Kidney epithelial cell (primary cell): ENCODE measurements around the gene USP5. TPM values are rescaled to one million over a fixed set of nuclear protein-coding genes. Genes with fewer than 3 reads are reported as not detected.

Experiments
- DNase-seq: peaks from one replicate; pipeline ENCODE4 v3.0.0-alpha.2; 2010; ENCODE audit warnings: low read depth
- H3K27me3 ChIP-seq: 2 replicates; pipeline ENCODE4 v1.6.0; 2011; ENCODE audit warnings: low read length; ENCODE audit not compliant: control insufficient read depth, insufficient read depth
- H3K36me3 ChIP-seq: 2 replicates; pipeline ENCODE4 v1.5.1; 2011; ENCODE audit warnings: low read length; ENCODE audit not compliant: control insufficient read depth, insufficient read depth
- H3K4me3 ChIP-seq: 2 replicates; pipeline ENCODE4 v1.5.1; 2011; ENCODE audit warnings: low read depth, mild to moderate bottlenecking, control low read depth, low read length
- CTCF ChIP-seq: IDR thresholded peaks from 2 replicates; pipeline ENCODE4 v1.5.1; 2011; ENCODE audit warnings: mild to moderate bottlenecking, moderate library complexity, low read length, control low read depth, inconsistent platforms; ENCODE audit not compliant: insufficient read depth, poor library complexity, severe bottlenecking
- total RNA-seq: library from RNA; depleted of rRNA; stranded (reverse); fragments of >200 nt; gene quantifications from 2 replicates; pipeline ENCODE4 v1.2.3, GENCODE V29; 2015

The USP5 gene
- total RNA-seq, 1 donor from 2014 or later, result 70.1 TPM

- TF ChIP-seq CTCF, result no peak
- no peak for DNase-seq
- Histone ChIP-seq H3K27me3 (no peaks in the 10 kb centered on the region), H3K36me3 (peaks cover 2% of the 10 kb centered on the region), H3K4me3 (no peak overlapping the region)
These were observed 15.1 kb upstream of the USP5 start for GRCh38 chr12:6836851-6837250.

GRCh38 chr12:6837370-6838060 is 14.4 kb upstream of the USP5 start:
- TF ChIP-seq CTCF, result no peak
- H3K36me3 ChIP-seq, result peaks cover 2% of the 10 kb centered on the region
- DNase-seq, result no peak
- H3K27me3 ChIP-seq, result no peaks in the 10 kb centered on the region
- H3K4me3 ChIP-seq, result no peak overlapping the region

DNA sequence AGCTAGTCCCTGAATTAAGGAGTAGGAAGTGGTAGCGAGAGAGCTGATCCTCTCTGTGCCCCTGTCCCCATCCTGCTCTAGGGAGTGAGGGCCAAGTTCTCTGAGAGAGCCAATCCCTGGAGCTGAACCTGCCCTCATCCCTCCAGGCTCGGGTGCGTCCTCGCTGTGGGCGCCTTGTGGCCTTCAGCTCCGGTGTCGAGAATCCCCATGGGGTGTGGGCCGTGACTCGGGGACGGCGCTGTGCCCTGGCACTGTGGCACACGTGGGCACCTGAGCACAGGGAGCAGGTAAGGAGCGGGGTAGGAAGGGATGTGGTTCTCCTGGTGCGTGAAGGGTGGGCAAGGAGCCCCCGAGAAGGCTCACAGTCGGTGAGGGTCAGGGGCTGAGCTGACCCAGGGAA is 13.1 kb upstream of the USP5 start:
- no peak for DNase-seq
- TF ChIP-seq CTCF, result no peak
- no peak overlapping the region for H3K4me3 ChIP-seq
- no peaks in the 10 kb centered on the region for H3K27me3 ChIP-seq
- peaks cover 2% of the 10 kb centered on the region for H3K36me3 ChIP-seq

- H3K4me3 ChIP-seq, result no peak overlapping the region
- H3K27me3 ChIP-seq, result no peaks in the 10 kb centered on the region
- no peak for TF ChIP-seq CTCF
- no peak for DNase-seq
- peaks cover 2% of the 10 kb centered on the region for H3K36me3 ChIP-seq
These were observed 12.3 kb upstream of the USP5 start for GRCh38 chr12:6839482-6840201.

- peaks cover 2% of the 10 kb centered on the region for H3K36me3 ChIP-seq
- no peak overlapping the region for H3K4me3 ChIP-seq
- no peaks in the 10 kb centered on the region for H3K27me3 ChIP-seq
- DNase-seq, result no peak
- TF ChIP-seq CTCF, result no peak
These were observed 11.6 kb upstream of the USP5 start for GRCh38 chr12:6840330-6840729.
